ENCODE data around the gene CHD5. TPM values are rescaled to one million over a fixed set of nuclear protein-coding genes. Genes with fewer than 3 reads are reported as not detected.

CHD5 gene
- polyA plus RNA-seq, 1 donor from 2014 or later, result 22.0 TPM

GRCh38 chr1:6057170-6057845 is 122.8 kb downstream of the CHD5 start:
- Histone ChIP-seq H3K27me3 (ENCODE audit: insufficient read depth, low read depth, low read length) (no peaks in the 10 kb centered on the region), H3K9me3 (ENCODE audit: low read length) (no peaks in the 10 kb centered on the region), H3K27ac (ENCODE audit: low read length) (no peak overlapping the region), H3K9me2 (ENCODE audit: insufficient read depth, low read length) (no peaks in the 10 kb centered on the region), H3K36me3 (ENCODE audit: insufficient read depth, low read length) (no peaks in the 10 kb centered on the region), H3K9ac (ENCODE audit: low read length) (no peak overlapping the region), H3K4me3 (ENCODE audit: low read length) (no peak overlapping the region), H3K79me2 (replicated peaks; ENCODE audit: insufficient read depth, low read length) (no peaks in the 10 kb centered on the region), H2AFZ (ENCODE audit: low read depth, low read length) (no peak overlapping the region), H3F3A (ENCODE audit: insufficient read depth, low read length, poor library complexity, severe bottlenecking) (no peaks in the 10 kb centered on the region), H4K20me1 (ENCODE audit: insufficient read depth) (no peaks in the 10 kb centered on the region), H3K4me2 (ENCODE audit: low read length) (no peak overlapping the region)
- TF ChIP-seq SMC3 (conservative IDR thresholded peaks at IDR 0.05; ENCODE audit: poor library complexity) (no peak), EP300 (conservative IDR thresholded peaks at IDR 0.05; ENCODE audit: poor library complexity, severe bottlenecking) (no peak), RAD21 (conservative IDR thresholded peaks at IDR 0.05) (no peak), POLR2AphosphoS5 (IDR thresholded peaks at IDR 0.05) (no peak), CTCF (IDR thresholded peaks at IDR 0.05; ENCODE audit: poor library complexity, severe bottlenecking) (no peak), REST (IDR thresholded peaks at IDR 0.05; ENCODE audit: borderline replicate concordance) (no peak), TAF1 (IDR thresholded peaks at IDR 0.05; ENCODE audit: low read depth) (no peak), MXI1 (conservative IDR thresholded peaks at IDR 0.05; ENCODE audit: poor library complexity, severe bottlenecking) (no peak), EZH2 (IDR thresholded peaks at IDR 0.05; ENCODE audit: borderline replicate concordance, insufficient read depth, low read length, poor library complexity, severe bottlenecking) (no peak)

- H3K9me2 ChIP-seq (ENCODE audit: insufficient read depth, low read length), result no peaks in the 10 kb centered on the region
- no peak for TF ChIP-seq TAF1 (IDR thresholded peaks at IDR 0.05; ENCODE audit: low read depth)
- TF ChIP-seq MXI1 (conservative IDR thresholded peaks at IDR 0.05; ENCODE audit: poor library complexity, severe bottlenecking), result no peak
- TF ChIP-seq RAD21 (conservative IDR thresholded peaks at IDR 0.05), result no peak
- TF ChIP-seq REST (IDR thresholded peaks at IDR 0.05; ENCODE audit: borderline replicate concordance), result no peak
- TF ChIP-seq SMC3 (conservative IDR thresholded peaks at IDR 0.05; ENCODE audit: poor library complexity), result no peak
- no peak for TF ChIP-seq EP300 (conservative IDR thresholded peaks at IDR 0.05; ENCODE audit: poor library complexity, severe bottlenecking)
- no peak for TF ChIP-seq POLR2AphosphoS5 (IDR thresholded peaks at IDR 0.05)
- no peak for TF ChIP-seq CTCF (IDR thresholded peaks at IDR 0.05; ENCODE audit: poor library complexity, severe bottlenecking)
- no peak for TF ChIP-seq EZH2 (IDR thresholded peaks at IDR 0.05; ENCODE audit: borderline replicate concordance, insufficient read depth, low read length, poor library complexity, severe bottlenecking)
- no peak overlapping the region for H2AFZ ChIP-seq (ENCODE audit: low read depth, low read length)
- H3K4me2 ChIP-seq (ENCODE audit: low read length), result no peak overlapping the region
- H3K36me3 ChIP-seq (ENCODE audit: insufficient read depth, low read length), result no peaks in the 10 kb centered on the region
- no peak overlapping the region for H3K9ac ChIP-seq (ENCODE audit: low read length)
- no peaks in the 10 kb centered on the region for H3K27me3 ChIP-seq (ENCODE audit: insufficient read depth, low read depth, low read length)
- H3K27ac ChIP-seq (ENCODE audit: low read length), result no peak overlapping the region
- no peaks in the 10 kb centered on the region for H3K9me3 ChIP-seq (ENCODE audit: low read length)
- no peaks in the 10 kb centered on the region for H4K20me1 ChIP-seq (ENCODE audit: insufficient read depth)
- no peaks in the 10 kb centered on the region for H3K79me2 ChIP-seq (replicated peaks; ENCODE audit: insufficient read depth, low read length)
- no peak overlapping the region for H3K4me3 ChIP-seq (ENCODE audit: low read length)
- no peaks in the 10 kb centered on the region for H3F3A ChIP-seq (ENCODE audit: insufficient read depth, low read length, poor library complexity, severe bottlenecking)
Measured at GRCh38 chr1:6056572-6056948, 123.6 kb downstream of the CHD5 start.

All from neural cell (in vitro differentiated cells).